Measurements from ENCODE around the gene SKAP1.
"Not testable (repeated sequence)": the region's sequence is repeated elsewhere in the genome, so short reads cannot be mapped to it uniquely, and the experiment has no call there.

SKAP1 gene

DNA sequence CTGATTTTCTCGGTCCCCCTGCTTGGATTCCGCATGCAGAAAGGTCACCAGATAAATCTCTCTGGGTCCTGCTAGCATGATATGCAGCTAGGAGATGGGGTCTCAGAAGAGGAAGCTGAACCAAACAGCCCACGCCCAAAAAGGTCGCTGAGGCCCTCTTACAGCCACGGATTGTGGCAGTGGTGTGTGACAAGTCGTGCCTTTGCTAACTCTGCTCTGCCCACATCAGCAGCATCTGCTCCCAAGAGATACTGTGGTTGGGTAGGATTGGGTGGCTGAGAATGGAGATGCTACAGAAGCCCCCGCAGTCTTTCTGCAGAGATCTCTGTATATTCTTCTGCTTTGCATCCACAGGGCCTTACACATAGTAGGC is 15.2 kb upstream of the SKAP1 start:
- no peak for DNase-seq

DNA sequence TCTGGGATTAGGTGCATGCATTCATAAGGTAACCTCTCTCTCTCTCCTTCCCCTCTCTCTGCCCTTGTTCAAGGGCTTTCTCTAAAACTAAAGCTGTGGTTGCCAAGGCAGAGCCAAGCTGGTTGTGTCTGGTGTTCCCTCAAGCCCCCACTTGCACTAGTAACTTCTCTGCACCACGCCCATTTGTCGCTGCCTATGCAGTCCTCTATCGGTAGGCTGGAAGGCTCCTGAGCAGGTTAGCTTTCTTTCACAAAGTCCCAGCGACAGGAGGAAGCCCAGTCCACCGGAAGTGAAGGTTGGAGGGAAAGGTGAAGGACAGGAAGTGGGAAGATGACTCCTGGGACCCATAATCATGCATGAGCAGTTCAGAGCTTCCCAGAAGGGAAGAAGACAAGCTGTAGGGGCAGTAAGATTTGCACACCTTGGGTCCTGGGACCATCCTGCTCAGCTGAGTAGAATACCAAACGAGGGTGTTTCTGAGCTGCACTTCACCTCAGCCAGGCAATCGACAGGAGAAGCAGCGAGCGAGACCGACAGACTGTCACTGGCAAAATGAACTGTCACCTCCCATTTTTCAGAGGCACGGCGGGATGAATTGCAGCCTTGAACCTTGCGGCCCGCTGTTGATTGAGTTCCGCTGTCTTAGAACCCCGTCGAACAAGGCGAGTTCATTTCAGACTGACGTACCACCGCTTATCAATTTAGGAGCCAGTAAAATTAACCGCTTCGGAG is 14.7 kb upstream of the SKAP1 start:
- DNase-seq, result peak; percentile 19 to 57 (median 36)

DNA sequence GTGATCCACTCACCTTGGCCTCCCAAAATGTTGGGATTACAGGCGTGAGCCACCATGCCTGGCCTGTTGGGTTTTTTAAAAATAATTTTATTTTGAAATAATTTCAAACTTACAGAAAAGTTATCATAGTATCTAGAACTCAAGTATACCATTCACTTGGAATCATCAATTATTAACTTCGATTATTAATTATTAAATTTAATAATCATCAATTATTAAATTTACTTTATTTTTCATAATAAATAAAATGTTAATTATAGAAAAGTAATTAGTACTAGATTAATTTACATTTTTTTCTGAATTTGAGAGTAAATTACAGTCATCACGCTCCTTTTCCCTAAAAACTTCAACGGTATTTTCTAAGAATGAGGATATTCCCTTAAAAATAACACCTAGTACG is 13.7 kb upstream of the SKAP1 start:
- no peak for DNase-seq

DNA sequence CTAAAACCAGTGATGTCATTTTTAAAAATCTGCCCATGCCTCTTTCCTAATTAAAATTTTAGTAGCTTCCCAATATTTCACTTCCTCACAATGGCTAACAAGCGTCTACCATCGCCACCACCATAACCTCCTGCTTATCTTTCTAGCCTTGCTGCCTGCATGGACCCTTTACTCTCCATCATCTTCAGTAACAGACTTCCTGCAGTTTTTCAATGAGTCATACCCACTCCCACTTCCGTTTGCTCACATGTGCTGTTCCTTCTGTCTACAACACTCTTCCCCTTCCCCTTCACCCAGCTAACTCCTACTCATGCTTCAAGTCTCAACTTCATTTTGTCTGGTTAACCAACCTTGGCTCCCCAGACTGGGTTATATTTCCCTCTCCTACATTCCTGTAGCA is 12.8 kb upstream of the SKAP1 start:
- no peak for DNase-seq

DNA sequence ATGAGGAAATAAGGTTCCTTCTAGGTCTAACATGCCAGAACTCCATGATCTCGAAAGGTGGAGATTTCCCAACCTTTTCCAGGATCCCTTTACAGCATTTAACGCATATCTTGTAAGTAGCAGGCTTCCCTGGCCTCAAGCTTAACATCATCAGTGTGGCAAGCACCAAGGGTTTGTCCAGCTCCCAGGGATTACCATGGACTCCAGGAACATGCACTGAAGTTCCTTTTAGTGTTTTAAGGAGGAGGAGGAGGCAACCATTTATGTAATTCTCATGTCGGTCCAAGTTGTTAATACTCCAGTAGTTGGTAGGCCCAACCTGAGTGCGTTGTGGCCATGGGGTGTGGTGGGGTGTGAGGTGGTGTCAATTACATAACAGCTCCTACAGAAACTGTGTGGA is 11.8 kb upstream of the SKAP1 start:
- no peak for DNase-seq

DNA sequence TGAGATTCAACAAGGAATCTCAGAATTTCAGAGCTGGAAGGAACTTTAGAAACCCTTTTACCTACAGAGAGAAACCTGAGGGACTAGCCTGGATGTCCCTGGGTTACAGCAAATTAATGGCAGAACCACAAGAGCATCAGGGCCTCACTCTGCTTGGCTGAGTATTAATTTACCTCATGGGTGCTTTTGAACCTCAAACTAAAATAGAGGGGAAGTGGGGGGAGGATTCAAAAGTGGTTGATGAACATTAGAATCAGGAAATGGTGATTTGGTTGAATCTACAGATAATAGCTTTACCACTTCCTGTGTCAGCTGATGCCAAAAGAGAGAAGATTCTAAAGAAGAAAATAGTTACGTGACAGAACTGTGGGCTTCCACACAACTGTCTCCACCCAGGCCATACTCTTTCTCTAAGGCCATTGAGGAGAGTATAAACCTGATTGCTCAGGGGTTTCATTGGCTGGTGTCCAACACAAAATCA is 11.3 kb upstream of the SKAP1 start:
- peak in 5 of 6 experiments; percentile 19 to 86 (median 82) for DNase-seq

DNA sequence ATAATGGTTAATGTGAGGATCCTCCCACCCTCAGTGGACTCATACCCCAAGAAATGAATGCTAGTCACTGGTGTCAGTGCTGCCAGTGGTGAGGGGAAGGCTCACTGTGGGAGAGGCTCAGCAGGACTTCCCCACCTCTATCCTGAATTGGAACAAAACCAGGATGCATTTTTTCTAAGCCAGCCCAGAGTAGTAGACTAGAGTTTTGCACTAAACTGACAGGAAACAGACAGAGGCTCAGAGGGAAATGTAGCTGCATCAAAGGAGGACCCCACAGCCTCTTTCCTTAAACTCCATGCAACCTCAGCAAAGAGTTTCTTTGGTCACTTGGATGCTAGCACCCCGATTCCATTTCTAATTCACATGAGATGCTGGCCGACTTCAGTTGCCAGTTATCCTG is 10.7 kb upstream of the SKAP1 start:
- peak in 2 of 6 experiments; percentile 28 to 35 for DNase-seq

DNA sequence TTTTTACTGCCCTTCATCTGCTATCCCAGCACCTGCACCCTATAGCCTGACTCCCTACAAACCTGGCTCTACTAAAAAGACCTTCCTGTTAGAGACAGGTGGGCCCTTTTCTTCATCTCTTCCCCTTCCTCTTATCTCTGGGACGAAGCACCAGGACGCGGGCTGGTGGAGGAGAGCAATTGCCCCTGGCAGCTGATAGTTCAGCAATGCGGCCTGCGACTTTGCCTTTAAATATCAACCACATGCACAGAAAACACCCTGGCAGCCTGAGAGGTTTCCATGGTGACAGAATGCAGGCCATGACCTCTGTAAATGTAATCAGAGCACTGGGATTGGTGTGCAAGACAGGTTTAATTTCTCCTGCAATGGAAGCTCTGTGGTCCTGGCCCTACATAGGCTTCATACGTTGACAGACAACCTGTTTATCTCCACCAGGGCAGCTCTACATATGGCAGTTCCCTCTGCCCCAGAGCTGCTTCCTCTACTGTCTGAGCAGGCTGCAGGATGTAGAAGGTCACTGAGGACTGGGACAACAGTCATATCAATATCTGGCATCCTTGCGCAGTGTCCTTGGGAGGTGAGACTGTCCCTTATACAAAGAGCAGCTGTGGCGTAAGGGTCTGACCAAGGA is 10.0 kb upstream of the SKAP1 start:
- DNase-seq, result peak; percentile 19 to 57 (median 38)

DNA sequence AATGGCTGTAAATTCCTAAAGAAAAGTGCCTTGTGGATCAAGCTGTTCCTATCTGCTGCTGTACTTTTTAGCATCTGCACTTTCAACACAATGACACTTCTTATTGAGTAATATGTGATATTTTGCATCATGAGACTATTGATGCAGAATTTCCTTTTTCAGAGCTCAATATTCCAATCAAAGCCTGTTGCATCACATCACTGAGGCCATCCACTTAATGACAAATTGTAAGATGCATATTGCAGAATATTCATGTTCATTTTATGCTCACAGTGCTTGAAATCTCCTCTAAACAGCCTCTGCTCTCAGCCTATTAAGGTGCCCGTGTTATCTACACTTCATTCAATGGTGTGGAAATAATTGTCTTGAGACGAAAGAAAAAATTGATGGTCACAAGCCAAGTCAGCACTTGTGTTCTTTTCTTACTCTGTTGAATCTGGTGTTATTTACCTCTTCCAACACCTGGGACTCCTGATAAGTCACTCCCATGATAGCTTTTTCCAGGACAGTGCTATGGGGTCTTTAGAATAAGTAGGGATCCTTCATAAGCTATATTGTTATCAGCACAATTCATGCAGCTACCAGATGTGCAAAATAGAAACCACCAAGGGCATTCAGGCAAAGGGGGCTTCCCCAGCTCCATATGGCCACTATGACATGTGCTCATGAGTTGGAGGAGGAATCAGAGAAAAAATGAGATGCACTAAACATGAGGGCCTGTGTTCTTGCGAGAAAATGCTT is 9.3 kb upstream of the SKAP1 start:
- peak in 1 of 6 experiments; percentile 21 for DNase-seq

DNA sequence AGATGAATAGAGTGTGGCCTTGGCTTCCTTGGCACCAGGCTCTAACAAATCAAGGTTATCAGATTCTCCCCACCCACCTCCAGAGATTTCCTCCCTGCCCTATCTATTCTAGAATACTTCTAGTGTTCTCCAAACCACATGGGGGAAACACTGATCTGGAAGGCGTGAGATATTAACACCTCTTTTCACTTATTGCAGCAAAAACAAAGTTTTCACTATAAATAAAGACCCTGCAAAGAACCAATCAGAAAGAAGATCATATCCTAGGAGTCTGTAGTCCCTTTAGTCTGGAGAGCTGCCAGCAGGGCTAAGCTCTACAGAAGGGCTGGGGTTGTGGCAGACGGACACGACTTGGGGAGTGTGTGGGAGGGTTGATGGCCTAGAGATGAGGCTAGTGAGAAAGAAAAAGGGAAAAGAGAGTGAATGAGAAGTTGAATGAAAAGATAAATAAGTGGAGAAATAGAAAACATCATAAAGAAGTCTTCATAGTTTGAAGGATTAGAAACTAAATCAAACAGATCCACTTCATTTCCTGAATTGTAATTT is 8.6 kb upstream of the SKAP1 start:
- no peak for DNase-seq

DNA sequence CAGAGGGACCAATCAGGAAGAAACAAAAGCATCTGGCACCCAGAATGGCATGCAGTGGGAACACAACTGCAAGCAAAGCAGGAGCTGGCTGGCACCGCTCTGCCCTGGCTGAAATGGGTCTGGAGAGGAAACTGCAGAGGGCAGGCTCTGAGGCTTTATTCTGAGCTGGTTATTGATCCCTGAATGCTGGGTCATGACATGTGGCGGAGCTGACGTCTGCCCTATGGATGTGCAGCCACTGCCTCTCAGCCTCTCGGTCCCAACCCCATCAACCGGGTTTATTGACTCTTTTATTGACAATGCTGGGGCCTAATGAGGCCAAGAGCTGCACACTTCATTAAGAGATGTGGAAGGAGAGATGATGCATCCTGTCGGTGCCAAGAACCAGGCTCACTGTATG is 3.9 kb upstream of the SKAP1 start:
- no peak for DNase-seq

DNA sequence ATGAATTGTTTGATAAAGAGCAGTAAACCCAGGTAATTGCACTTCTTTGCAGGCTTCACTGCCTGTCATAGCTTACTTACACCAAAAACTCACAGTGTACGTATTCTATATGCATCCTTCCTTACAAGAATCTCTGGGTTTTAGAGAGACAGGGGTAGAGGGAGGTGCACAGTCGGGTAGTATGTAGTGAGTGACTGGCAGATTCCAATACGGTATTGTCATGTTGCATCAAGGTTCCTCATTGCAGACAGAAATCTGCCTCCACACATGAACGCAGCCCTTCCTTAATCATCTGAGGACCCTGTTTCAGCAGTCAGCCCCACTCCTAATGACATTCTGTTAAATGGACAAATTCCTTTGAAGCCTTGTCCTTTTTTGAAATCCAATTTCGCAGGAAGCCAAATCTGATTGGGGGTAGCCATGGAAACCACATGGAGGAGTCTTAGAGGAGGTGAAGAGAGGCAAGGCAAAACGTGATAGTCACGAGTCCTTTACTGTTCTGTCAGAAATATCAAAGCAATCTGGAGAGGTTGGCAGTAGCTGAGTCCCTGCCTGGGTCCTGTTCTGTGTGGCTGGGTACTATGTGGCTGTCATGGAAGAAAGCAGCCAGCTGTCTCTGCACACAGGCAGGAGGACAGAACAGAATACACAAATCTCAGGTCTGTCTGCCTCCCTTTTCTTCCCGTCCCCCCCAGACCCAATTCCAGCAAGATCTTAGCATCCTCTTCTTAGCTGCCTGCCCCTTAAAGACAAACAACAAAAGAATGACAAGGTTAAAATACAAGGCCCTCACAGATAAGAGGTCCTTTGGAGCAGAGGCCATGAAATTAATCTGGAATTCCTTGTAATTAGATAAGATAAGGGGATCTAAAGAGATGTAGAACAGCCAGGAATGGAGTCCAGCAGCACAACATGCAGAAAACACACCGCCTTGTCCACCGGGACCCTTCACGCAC is 3.1 kb upstream of the SKAP1 start:
- DNase-seq, result peak in 1 of 6 experiments; percentile 29

DNA sequence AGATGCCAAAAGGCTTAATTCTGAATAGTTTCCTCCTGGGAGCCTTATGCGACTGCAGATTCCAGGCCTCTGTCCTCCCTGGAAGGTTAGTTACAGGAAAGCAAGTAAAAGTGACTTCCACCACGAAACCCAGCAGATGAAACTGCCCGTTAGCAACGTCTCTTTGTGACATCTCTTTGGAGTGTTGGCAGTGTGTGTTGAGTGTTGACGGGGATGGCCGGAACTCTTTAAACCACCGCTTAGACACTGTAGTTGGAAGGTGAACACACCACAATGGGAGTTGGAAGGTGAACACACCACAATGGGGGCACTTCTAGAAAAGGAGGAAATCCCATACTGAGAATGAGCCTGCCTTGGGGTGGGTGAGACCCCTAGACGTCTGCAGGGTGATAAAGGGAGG is 858 bp downstream of the SKAP1 start:
- DNase-seq, result peak in 2 of 6 experiments; percentile 37 to 67

DNA sequence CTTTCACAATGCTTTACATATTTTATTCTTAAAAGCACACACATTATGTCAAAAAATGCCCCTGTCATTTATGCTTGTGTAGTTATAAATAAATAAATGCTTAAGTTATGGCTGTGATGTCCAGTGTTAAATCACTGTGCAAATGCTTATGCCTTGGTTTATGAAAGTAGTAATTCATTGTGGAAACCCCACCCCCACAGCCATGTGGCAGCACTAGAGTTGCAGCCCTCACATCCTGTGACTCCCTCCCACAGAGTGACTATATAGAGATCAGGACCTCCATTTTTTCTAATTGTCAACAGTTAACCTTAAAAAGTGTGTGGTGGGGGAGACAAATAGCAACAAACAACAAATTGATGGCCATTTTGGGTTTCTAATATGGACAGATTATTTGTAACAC is 2.4 kb downstream of the SKAP1 start:
- DNase-seq, result peak in 5 of 6 experiments; percentile 29 to 62 (median 46)

DNA sequence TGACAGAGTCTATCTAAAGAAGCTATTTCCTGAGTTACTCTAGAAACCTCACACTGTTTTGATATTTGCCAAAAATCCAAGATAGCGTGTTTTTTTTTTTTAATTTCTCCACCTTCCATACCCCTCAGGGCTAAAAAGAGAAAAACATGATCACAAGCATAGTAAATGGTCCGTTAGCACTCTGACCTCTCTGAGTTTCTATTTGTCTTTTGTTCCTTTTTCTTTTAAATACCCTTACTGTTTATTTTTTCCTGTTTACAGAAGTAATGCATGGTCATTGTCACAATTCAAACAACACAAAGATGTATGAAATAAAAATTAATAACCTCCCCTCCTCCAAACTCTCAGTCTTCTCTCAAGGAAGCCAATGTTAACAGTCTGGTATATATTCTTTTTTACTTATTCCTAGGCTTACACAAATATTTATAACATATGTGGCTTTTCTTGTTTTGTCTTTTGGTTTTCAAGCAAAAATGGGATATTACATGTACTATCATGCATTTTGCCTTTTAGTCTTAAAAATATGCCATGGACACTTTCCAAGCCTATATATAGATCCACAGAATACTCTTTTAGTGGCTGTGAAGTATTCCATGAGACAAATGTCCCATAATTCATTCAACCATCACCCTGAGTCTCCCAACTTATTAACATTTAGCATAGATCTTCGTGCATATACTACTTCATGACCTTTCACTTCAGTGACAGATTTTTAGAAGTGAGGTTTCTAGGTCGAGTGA is 3.1 kb downstream of the SKAP1 start:
- DNase-seq, result no peak

DNA sequence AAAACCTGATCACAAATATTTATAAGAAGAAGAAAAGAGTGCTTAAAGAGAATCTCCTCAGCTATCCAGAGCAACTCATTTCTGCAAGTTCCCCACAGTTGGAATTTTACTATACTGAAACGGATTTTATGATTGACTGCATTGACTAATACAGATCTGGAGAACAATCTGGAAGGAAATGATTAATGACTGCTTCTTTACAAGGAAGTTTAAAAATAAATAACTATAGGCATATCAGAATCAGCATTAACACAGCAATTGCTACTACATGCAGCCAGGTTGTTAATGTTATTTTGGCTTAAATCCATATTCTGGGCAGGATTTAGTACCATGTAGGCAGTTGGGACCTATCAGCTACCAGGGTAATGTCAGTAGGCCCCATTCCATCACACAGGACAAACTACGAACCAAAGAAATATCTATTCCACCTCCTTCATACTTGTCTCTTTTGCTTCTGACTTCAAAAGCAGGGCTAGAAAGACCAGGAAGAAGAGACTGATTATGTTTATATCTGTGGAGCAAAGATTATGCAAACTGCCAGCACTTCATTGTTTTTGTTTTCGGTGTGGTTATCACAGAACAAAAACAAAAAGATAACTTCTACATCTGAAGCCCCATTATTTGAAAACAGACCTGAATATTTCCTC is 3.9 kb downstream of the SKAP1 start:
- DNase-seq, result no peak

DNA sequence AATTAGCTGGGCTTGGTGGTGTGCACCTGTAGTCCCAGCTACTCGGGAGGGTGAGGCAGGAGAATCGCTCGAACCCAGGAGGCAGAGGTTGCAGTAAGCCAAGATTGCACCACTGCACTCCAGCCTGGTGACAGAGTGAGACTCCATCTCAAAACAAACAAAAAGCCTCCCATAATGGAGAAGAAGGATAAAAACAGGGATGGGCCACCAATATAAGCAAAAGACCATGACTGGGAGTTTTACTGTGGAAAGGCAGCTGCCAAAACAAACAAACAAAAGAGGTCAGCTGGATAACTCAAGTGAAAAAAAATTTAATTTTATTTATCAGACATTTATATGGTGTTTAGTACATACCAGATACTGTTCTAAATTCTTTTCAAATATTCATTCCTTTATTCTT is 8.0 kb downstream of the SKAP1 start:
- not testable (repeated sequence) for DNase-seq

DNA sequence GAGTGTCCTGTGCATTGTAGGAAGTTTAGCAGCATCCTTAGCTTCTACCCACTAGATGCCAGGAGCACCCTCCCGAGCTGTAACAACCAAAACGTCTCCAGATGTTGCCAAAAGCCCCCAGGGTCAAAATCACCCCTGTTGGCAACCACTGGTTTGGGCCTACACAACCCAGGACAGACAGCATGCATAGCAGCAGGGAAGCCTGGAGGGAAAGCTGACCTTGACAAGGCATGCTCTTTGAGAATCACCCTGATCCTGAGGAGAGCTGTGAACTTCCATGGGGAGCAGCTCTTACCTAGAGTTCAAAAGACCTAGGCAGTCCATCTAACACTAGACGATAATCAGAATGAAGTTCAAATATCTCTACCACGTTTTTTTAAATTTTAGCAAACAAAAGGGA is 9.2 kb downstream of the SKAP1 start:
- no peak for DNase-seq

DNA sequence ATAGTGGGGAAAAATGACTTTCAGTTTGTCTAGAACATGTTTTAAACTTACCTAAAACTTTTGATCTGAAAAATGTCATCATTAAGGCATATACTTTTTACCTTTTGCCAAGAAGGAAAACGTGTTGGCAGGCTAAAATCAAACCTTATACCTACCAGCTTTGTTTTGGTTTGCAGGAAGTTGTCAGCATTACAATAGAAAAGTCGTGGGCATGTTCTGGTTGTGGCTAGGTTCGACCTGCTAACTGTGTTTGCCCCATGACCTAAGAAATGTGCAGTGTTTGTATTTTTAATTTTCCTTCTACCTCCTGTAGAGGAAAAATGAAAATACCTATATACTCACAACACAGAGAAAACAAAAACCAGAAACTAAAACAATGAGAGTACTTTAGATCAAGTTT is 13.0 kb downstream of the SKAP1 start:
- peak in 1 of 6 experiments; percentile 10 for DNase-seq

DNA sequence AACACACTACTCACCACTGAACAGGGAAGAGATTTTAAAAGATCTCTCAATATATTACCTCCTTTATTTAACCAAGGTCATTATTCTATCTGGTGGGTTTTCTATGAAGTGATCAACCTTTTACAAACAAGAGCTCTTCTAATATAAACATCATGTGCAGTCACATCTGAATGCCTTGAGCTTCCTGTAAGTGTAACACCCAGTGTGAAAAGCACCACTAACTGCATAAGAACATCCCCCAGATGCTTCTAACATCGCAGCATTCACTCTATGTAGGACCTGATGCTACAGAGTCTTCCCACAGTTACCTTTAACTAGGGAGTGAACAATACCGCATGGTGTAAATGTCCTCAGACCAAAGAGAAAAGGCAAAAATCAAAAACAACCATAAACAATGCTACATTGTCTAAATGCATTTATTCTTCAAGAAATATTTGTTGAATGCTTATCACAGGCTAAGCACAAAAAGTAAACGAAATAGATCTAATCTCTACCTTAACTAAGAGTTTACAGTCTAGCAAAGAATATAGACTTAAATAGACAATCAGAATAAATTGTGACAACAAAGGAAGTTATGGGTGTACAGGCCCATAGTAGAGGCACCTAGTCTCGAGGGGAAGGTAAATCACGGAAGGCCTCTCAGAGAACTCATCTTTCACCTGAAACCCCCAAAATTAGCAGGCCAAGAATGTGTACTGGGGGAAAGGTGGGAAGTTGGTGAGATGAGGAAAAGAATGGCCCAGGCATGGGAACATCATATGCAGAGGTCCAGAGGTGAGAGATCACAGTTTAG is 16.2 kb downstream of the SKAP1 start:
- DNase-seq, result peak in 2 of 6 experiments; percentile 13 to 26

All from stimulated activated naive CD4-positive, alpha-beta T cell (primary cell).